ENCODE results near the gene GPX3.

GPX3 gene, protein sequence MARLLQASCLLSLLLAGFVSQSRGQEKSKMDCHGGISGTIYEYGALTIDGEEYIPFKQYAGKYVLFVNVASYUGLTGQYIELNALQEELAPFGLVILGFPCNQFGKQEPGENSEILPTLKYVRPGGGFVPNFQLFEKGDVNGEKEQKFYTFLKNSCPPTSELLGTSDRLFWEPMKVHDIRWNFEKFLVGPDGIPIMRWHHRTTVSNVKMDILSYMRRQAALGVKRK

DNA sequence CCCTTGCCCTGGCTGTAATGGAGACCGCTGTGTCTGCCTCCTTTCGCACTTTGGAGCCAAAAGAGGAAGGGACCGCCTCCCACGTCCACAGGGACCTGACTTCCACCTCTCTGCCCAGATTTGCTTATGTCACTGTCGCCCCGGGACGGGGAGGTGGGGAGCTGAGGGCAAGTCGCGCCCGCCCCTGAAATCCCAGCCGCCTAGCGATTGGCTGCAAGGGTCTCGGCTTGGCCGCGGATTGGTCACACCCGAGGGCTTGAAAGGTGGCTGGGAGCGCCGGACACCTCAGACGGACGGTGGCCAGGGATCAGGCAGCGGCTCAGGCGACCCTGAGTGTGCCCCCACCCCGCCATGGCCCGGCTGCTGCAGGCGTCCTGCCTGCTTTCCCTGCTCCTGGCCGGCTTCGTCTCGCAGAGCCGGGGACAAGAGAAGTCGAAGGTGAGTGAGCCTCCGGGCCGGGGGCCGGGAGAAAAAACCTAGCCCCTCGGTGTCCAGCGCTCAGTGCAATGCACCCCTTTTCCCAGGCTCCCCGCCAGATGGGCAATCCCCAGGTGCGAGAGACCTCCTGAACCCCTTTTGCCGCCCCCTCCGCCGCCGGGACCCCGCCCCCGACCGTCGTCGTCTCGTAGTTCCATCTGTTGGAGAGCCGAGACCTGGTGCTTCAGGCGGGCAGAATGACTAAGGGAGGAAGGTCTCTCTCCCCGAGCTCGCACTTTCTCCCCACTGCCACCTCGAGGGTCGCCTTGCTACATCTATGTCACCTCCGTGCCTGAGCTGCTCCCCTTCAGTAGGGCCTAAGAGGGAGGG lies at the start of gene GPX3:
Gene GPX3, plus strand, starts transcription at position 288 of the 807 bp plus-strand sequence. Its CDS starts 64 bp downstream, at position 352.
- no peak for DNase-seq

DNA sequence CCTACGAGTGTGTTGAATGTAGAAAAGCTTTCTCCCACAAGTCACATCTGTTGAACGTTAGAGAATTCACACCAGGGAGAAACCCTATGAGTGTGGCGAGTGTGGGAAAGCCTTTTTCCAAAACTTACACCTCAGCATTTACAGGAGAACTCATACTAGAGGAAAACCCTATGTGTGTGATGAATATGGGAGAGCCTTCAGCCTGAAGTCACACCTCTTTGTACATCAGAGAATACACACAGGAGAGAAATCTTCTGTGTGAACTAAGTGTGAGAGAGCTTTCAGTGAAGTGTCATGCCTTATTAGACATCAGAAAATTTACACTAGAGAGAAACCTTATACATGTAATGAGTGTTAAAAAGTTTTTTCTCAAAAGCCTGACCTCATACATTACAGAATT lies 41.8 kb upstream of the GPX3 start:
- DNase-seq: no peak

DNA sequence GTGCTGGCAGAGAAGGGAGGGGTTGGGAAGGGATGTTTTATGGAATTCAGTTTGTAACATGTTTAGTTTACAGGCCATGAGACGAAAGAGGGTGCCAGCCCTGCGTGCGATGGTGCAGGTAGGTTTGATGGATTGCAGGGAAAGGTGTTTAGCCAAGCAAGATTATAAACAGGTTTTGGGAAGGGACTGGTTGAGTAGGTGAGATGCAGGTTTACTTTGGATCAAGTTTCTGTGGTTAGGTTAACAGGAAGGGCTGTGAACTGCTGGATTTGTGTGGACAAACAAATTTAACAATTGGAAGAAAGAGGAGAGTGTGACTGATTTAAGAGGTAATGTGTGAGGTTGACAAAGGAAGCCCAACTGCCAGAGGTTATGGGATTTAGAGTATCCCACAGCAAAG lies 32.6 kb upstream of the GPX3 start:
- no peak for DNase-seq

DNA sequence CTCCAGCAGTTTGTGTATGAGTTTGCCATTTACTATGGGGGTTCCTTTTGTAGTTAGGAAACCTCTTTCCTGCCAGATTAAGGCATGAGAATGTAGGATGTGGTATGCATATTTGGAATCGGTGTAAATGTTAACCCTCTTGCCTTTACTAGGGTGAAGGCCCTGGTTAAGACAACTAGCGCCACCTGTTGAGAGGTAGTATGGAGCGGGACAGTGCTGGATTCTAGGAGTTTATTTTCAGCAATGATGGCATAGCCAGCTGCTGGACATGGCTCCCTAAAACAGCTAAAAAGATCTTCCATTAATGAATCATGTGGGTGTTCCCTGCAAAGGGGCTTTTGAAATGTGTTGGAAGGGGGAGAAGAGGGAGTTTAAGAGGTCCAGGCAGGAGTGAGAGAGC lies 30.7 kb upstream of the GPX3 start:
- no peak for DNase-seq

DNA sequence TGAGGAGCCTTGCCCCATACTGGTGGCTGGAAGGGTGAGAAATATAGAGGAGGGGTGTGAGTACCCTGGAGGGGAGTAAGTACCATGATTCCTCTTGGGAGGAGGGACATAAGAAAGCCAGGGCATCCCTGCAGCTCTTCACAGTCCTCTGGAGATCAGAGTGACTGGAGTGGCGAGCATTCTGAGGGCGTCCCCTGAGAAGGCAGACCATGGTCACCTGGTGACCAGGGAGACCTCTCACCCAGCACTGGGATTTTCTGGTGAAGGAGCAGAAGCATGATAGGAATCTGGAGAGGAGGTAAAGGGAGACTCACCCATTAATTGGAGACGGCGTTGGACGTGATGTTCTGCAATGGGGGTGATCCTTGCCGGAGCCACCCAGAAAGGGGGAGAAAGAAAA lies 27.7 kb upstream of the GPX3 start:
- DNase-seq: no peak

DNA sequence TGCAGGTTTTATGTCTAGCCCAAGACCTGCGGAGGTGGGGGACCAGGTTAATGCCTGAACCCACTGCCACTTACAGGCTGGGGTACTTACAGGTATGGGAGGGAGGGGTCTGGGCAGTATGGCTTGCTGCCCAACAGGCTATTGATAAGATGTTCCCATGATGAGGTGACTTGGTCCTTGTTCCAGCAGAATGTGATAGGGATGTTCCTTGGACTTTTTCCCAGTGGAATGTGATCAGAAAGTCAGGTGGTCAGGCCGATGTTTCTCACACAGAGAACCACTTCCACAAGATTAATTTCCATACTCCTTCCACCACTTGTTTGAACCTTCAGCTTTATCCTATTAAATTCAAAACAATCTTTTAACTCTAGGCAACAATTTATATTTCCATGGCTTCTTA lies 27.0 kb upstream of the GPX3 start:
- no peak for DNase-seq

DNA sequence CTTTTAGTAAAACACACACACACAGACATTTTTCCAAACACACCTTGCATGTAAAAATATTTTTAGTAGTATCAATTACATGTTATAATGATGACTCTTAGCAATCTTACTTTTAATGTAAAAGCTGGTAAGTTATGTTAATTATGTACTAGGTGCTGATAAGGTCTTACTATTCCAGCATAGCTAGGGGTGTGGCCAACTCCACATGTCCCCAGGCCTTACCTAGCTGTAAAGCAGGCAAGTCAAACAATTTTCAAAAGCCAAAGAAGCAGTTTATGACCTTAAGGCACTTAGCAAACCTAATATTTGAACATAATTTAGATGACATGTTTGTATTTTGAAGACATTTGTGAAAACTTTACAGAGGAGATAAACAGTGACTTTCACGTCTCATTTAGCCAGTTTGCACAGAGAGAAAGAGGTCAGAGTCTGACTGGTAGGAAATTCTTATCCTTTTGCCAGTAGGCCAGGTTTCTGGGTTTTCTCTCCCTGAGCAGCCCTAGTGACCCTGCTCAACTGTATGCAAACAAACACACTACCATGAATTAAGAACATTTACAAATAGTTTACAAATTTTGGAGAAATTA lies 26.5 kb upstream of the GPX3 start:
- DNase-seq: no peak

DNA sequence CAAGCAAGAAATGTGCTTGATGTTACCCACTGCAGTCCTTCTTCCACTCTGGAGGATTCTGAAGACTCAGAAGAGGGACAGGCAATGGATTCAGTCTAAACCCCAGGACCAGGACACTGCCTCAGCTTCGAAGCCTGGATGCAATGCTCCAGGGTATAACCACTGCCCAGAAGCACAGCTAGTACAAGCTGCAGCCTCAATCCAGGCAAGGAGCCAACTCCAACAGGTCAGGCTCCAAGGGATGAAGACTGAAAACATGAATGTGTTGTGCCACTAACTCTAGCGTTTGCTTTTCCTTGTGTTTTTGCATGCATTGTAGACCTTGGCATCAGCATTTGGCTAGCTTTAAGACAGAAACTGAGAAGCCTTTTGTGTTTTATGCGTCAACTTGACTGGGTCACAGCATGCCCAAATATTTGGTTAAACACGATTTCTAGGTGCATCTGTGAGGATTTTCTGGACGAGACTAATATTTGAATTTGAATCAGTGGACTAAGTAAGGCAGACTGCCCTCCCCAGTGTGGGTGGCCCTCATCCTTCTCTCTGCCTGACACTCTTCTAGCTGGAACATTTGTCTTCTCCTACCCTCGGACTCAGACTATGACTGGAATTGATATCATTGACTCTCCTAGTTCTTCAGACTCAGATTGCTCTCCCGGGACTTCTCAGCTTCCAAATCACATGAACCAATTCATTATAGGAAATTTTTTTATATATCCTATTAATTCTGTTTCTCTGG lies 20.5 kb upstream of the GPX3 start:
- no peak for DNase-seq

DNA sequence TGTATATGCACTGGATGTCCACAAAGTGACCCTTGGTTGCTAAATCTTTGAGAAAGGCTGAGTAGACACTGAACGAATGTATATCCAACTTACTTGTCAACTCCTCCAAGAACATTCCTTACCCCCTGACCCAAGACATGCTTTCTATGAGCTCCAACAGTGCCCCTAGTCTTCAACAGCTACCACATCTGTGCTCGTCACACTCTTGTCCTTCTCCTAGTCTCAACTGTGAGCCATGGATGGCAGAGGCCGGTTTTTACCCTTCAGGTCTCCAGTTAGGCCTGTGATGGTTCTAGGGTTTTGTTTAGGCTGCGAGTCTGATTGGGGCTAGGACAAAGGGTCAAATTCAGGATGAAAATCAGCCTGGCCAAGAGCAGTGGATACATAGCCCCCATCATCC lies 19.0 kb upstream of the GPX3 start:
- no peak for DNase-seq

DNA sequence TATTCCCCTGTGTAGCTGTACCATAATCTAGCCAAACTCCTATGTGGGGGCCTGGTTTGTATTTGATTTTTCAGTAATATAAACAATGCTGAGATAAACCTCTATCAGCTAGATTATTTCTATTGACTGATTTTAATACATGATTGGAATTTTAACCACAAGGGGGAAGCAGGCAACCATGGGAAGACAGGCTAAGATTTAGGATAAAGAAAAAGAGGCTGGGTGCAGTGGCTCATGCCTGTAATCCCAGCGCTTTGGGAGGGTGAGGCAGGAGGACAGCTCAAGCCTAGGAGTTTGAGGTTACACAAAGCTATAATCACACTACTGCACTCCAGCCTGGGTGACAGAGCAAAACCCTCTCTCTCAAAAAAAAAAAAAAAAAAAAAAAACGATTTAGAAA lies 18.1 kb upstream of the GPX3 start:
- DNase-seq: no peak

DNA sequence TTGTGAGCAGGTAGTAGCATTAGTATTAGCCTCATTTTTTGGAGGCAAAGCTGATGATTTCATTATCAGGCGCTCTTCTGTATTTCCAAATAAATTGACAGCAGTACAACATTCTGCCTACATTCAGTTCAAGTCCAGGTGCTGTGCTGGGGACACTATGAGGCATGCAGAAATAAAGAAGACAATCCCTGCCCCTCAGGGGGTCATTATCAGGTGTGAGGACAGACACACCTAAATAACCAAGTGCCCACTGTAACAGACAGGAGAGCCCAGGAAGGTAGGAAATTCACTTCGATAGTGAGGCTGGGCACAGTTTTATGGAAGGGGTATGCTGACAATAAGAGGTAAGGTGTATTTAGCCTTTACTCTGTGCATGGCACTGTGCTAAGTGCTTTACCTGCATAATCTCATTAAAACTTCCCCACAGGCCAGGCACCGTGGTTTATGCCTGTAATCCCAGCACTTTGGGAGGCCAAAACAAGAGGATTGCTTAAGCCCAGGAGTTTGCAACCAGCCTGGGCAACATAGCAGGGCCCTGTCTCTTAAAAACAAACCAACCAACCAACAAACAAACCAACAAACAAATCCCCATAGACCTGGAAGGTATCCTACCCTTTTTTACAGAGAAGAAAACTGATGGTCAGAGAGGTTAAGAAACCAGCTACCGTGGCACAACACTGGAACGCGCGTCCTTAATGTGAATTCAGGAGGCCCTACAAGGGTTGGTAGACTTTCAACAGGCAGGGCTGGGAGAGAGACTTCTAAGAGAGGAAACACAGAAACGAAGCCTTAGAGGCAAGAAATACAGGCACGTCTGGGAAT lies 17.5 kb upstream of the GPX3 start:
- no peak for DNase-seq

DNA sequence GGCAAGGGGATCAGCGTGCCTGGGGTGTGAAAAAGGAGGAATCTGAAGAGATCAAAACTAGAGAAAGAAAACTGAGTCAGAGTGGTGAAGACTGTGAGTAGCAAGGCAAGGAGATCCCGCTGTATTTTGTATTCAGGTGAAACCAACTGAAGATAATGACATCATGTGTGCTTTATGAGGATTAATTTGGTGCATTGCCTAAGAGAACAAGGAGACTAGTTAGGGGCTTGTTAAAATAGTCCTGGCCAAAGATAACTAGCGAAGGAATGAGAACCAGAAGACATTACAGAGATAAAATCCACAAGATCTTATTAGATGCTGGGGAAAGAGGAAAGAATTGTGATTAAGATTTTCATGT lies 16.9 kb upstream of the GPX3 start:
- no peak for DNase-seq

DNA sequence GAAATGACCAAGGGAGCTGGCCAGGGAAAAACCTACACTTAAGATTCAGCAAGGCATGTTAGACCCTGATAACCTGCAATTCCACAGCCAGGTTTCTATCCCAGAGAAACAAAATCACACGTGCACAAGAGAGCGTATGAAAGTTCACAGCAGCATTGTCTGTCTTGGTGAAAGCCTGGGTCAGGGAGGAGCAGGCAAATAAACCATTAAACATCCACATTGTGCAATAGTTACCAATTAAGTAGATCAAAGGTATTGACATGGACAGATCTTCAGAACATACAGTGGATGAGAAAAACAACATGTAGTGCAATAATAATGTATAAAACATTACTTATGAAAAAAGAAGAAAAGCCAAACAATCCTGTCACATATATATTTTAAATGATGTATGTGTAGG lies 15.9 kb upstream of the GPX3 start:
- DNase-seq: no peak

DNA sequence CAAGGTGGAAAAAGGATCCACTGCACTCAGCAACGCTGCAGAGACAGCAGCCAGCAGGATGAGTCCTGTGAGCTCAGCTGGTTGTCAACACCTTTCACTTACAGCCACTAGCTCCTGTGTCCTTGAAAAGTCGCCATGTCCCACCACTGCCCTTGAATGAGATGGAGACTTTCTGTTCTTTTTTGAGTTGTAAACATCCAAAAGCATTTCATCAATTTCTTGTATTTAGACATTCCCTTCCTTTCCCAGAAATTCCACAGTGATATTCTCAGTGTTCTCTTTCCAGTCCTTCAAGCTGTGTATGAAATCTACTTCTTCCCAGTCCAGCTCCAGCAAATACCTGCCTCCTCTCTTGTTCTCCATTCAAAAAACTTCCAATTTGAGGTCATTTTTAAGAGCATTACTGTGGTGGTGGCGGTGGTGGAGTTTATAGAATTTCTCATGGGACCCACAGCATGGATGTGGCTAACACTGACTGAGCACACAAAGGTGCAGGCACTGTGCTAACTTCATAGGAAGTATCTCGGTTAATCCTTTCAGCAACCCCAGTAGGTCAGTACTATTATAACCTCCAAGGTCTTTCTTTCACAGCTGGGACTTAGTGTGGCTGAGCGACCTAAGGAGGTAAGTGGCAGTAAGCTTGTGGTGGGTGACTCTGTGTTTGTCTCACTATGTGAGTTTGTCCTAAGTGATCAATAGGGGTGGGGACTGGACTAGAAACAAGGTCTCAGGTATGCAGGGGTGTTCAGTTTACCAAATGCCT lies 15.0 kb upstream of the GPX3 start:
- DNase-seq: no peak

DNA sequence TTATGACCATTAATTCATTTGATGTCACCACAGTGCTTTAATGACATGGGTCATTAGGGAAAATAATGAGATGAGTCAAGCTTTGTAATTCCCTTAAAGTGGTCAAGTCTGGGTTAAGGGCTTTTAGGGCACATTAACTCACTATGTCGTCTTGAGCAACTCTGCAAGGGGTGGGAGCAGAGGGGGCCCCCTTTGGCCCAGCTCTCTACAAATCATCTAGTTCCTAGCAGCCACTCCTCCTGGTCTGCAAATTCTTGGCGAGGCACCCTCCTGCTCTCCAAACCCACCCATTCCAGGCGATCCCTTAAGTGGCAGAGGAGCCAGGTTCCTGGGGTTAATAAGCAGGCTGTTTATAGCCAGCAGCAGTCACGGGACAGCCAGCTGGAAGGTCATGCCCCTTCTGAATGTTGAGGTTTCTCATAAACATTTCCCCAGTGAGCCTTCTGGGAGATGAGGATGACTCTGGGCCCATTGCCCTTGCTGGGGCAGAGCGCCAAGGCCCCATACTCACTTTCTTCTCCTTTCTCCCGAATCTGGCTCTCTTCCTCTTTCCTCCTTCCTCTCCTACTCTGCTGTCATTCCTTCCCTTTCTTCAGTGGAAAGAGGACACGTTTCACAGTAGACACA lies 14.3 kb upstream of the GPX3 start:
- DNase-seq: no peak

DNA sequence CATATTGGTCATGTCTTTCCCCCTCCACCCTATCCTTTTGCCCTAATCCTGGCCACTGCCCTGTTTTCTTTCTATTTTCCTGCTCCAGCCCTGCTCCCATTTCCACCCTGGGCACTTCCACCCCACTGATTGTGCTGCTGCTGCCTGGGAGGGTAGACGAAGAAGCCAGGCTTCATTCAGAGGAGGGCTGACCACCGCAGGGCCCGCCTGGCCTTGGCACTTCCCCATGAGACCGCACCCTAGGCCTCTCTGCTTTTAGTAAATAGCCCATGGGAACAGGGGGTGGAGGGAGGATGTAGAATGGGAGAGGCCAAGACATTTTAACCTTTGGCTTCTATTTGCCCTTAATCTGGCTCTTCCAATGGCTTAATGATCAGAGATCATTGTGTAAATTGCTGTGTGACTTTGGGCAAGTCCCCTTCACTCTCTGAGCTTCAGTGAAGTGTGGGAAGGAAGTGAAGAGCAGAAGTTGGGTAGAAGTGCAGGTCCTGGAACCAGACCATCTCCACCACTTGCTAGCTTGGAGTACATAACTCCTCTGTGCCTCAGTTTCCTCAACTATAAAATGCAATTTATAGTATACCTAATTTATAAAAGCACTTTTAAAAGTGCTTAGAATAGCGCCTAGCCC lies 13.6 kb upstream of the GPX3 start:
- DNase-seq: no peak

DNA sequence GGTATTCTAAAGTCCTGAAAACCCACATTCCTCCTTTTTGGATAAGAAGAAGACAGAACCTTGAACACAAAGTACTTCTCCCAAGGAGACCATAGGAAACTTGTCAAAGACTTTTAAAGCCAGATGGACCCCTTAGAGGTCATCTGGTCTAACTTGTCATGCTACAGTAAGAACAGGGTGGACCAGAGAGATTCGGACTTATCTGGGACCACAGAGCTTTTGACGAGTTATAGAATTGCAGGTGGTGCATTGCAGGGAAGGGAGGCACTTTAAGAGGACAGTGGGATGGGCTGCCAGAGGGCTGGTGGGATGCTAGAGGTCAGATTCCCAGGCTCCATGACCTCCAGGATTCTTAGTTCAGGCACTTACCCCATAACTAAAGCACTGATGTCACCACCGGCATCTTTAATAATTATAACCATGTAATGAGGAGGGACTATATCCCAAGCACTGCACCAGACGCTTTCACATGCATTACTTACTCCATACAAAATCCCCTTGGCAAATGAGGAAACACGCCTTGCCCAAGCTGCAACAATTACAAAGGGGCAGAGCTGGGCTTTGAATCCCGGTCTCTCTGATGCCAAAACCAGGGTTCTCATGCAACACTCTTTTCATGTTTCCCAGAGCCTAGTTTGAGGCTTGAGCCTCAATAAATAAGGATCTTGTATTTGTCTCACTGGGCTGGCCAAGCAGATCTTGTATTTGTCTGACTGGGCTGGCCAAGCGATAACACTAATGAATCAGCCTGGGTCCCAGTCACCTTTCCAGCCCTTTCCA lies 12.8 kb upstream of the GPX3 start:
- no peak for DNase-seq

DNA sequence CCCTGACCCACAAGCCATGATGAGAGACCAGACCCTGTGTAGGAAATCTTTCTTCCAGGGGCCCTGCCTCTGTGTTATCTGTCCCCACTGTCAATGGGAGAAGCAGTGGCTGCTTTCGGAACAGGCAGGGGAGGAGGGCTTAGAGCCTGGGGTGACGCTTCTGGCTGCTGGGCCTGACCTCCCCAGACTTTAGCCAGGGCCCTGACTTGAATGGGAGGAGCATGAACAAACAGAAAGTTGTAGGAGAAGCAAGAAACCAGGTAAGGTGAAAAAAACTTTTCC lies 12.2 kb upstream of the GPX3 start:
- no peak for DNase-seq

DNA sequence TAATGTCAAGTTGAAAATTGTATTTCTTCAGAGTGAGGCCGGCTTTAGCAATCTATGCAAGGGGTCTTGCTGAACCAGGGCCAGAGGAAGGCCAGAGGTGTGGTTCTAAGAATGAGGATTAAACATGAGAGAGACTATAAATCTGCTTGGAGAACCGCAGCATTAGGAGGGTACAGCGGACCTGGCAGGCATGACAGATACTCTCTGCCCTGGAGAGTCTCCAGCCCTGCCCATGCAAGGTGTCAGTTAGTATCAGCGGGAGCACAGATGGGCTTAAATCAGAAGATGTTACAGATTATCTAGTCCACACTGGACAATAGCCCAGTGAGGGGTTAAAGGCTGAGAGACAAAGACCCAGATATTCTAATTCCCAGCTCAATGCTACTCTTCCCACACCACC lies 11.5 kb upstream of the GPX3 start:
- no peak for DNase-seq

DNA sequence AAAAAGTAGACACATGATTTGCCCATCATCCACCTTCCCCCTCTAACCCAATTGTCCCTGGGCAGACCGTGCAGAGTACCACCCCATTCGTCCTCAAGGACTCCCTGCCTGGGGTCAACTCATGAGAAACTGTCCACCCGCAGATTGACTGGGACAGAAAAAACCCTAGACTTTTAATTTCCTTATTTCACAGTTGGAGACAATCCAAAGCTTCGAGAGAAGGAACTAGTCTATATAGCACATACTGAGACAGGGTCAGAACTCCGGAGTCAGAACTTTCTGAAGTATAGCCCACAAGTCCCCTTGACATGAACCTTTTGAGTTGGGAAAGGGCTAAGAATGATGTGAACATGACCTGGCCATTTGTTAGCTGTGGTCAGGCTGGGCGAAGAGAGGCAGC lies 7.5 kb upstream of the GPX3 start:
- no peak for DNase-seq

Data from NCI-H2227 treated with DMSO at 0.1 percent for 48 hours (cell line).